ENCODE data around the gene CDHR1. TPM values are rescaled to one million over a fixed set of nuclear protein-coding genes. Genes with fewer than 3 reads are reported as not detected.

CDHR1 gene
- polyA plus RNA-seq, 1 of the 3 experiments (the other 2 are of a cell fraction) = 0.02 TPM

GRCh38 chr10:84196941-84197340 is 2.6 kb downstream of the CDHR1 start:
- WGBS (ENCODE audit: low lambda C conversion rate) = 80% methylated on average over 3 of the region's 5 CpGs
- H3K36me3 ChIP-seq (replicated peaks in 1 of 2; ENCODE audit: control insufficient read depth in 1 of 2, insufficient read depth in 2 of 2, low read length in 1 of 2) = no peaks in the 10 kb centered on the region
- H4K20me1 ChIP-seq (ENCODE audit: insufficient read depth) = no peaks in the 10 kb centered on the region
- no peaks in the 10 kb centered on the region for H3K9me3 ChIP-seq
- no peak overlapping the region for H3K27ac ChIP-seq (ENCODE audit: low read depth in 2 of 2, low read length in 1 of 2)
- no peak for DNase-seq
- peaks cover 0 to 11% of the 10 kb centered on the region in 2 experiments; a peak in 1 of 4 replicates for H3K4me1 ChIP-seq (ENCODE audit: control insufficient read depth in 1 of 2, insufficient read depth in 2 of 2, low read depth in 1 of 2, low read length in 1 of 2)
- H3K27me3 ChIP-seq (ENCODE audit: insufficient read depth) = no peaks in the 10 kb centered on the region
- H3K4me3 ChIP-seq (ENCODE audit: low read depth in 2 of 2, low read length in 1 of 2) = no peak overlapping the region
- H3K79me2 ChIP-seq (ENCODE audit: insufficient read depth) = no peaks in the 10 kb centered on the region
- no peak overlapping the region for H3K4me2 ChIP-seq
- no peaks in the 10 kb centered on the region for H3K9me2 ChIP-seq
- H2AFZ ChIP-seq (ENCODE audit: low read depth) = no peak overlapping the region
- no peak for TF ChIP-seq RAD21 (IDR thresholded peaks at IDR 0.05; ENCODE audit: low read length)
- no peak for TF ChIP-seq JUND (IDR thresholded peaks at IDR 0.05)
- TF ChIP-seq PBX3 (IDR thresholded peaks at IDR 0.05) = no peak
- no peak for TF ChIP-seq GABPA (IDR thresholded peaks at IDR 0.05; ENCODE audit: low read depth)
- TF ChIP-seq MAX (IDR thresholded peaks at IDR 0.05; ENCODE audit: low read depth) = no peak
- TF ChIP-seq TAF1 (IDR thresholded peaks at IDR 0.05; ENCODE audit: borderline replicate concordance, low read depth, low read length) = no peak
- no peak for TF ChIP-seq FOSL2 (IDR thresholded peaks at IDR 0.05; ENCODE audit: borderline replicate concordance, low read depth)
- TF ChIP-seq MXI1 (IDR thresholded peaks at IDR 0.05; ENCODE audit: low read depth, low read length) = no peak
- TF ChIP-seq EP300 (IDR thresholded peaks at IDR 0.05; ENCODE audit: borderline replicate concordance in 1 of 2, low read depth in 1 of 2, low read length in 1 of 2) = no peak
- TF ChIP-seq TCF12 (IDR thresholded peaks at IDR 0.05) = no peak
- no peak for TF ChIP-seq NRF1 (IDR thresholded peaks at IDR 0.05; ENCODE audit: low read depth, low read length)
- no peak for TF ChIP-seq MEF2A (IDR thresholded peaks at IDR 0.05; ENCODE audit: borderline replicate concordance, low read depth)
- TF ChIP-seq TEAD4 (IDR thresholded peaks at IDR 0.05; ENCODE audit: borderline replicate concordance, insufficient read depth) = no peak
- TF ChIP-seq, protein P1, sequence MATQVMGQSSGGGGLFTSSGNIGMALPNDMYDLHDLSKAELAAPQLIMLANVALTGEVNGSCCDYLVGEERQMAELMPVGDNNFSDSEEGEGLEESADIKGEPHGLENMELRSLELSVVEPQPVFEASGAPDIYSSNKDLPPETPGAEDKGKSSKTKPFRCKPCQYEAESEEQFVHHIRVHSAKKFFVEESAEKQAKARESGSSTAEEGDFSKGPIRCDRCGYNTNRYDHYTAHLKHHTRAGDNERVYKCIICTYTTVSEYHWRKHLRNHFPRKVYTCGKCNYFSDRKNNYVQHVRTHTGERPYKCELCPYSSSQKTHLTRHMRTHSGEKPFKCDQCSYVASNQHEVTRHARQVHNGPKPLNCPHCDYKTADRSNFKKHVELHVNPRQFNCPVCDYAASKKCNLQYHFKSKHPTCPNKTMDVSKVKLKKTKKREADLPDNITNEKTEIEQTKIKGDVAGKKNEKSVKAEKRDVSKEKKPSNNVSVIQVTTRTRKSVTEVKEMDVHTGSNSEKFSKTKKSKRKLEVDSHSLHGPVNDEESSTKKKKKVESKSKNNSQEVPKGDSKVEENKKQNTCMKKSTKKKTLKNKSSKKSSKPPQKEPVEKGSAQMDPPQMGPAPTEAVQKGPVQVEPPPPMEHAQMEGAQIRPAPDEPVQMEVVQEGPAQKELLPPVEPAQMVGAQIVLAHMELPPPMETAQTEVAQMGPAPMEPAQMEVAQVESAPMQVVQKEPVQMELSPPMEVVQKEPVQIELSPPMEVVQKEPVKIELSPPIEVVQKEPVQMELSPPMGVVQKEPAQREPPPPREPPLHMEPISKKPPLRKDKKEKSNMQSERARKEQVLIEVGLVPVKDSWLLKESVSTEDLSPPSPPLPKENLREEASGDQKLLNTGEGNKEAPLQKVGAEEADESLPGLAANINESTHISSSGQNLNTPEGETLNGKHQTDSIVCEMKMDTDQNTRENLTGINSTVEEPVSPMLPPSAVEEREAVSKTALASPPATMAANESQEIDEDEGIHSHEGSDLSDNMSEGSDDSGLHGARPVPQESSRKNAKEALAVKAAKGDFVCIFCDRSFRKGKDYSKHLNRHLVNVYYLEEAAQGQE (IDR thresholded peaks at IDR 0.05; ENCODE audit: low read depth, low read length) = no peak
- TF ChIP-seq ELF1 (IDR thresholded peaks at IDR 0.05) = no peak
- no peak for TF ChIP-seq RXRA (IDR thresholded peaks at IDR 0.05; ENCODE audit: borderline replicate concordance, low read depth)
- no peak for TF ChIP-seq YY1 (IDR thresholded peaks at IDR 0.05; ENCODE audit: low read depth)
- TF ChIP-seq RFX5 (IDR thresholded peaks at IDR 0.05; ENCODE audit: low read length) = no peak
- POLR2A ChIA-PET = no interaction called here
- H3K9ac ChIP-seq = no peak overlapping the region
- H3F3A ChIP-seq (replicated peaks; ENCODE audit: insufficient read depth) = no peaks in the 10 kb centered on the region
- CTCF ChIA-PET = interaction anchor here (1.4 to 5.7 kb wide), 3 partner anchors 8 to 49 kb away, joined by 3 to 34 read pairs (median 13); no protein-coding TSS in a partner anchor

Measured in SK-N-SH (cell line).